PFSK-1 (cell line): Measurements from ENCODE around the gene ARMC12.

Experiments
- POLR2AphosphoS5 ChIP-seq: IDR thresholded peaks from 2 replicates; pipeline ENCODE4 v1.6.1; 2012; ENCODE audit warnings: low read depth, mild to moderate bottlenecking, control low read depth, low read length, moderate library complexity
- SIN3A ChIP-seq: IDR thresholded peaks from 2 replicates; pipeline ENCODE4 v1.6.1; 2012; ENCODE audit warnings: mild to moderate bottlenecking, low read length, moderate library complexity, borderline replicate concordance; ENCODE audit not compliant: insufficient read depth

DNA sequence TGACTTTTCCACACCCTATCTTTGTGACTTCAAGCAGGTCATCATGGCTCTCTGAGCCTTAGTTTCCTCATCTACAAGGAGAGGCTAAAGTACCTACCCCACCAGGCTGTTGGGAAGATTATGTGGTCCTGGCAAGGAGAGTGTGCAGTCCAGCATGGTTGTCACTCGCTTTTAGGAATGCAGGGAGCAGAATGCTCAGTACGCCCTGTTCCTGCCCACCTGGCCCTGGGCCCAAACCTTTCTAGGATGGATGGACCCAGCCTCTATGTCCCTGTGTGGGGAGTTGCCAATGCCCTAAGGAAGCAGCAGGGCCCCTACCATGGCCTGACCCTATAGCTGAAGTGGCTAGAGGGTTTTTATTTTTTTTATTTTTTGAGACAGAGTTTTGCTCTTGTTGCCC, 41.6 kb downstream of the ARMC12 start:
- TF ChIP-seq SIN3A (no peak), POLR2AphosphoS5 (no peak)
